Subcutaneous abdominal adipose tissue (tissue), 5 donors: ENCODE data around the gene FBH1.
"Not testable (repeated sequence)": the region's sequence is repeated elsewhere in the genome, so short reads cannot be mapped to it uniquely, and the experiment has no call there.

Source experiments
- H3K27ac ChIP-seq: one replicate; pipeline ENCODE4 v1.7.0; 2013; ENCODE audit warnings: low read depth, mild to moderate bottlenecking, inconsistent platforms, low read length, moderate library complexity
- H3K27me3 ChIP-seq, 5 donors: one replicate each; pipeline ENCODE4 v1.7.0; 2013; ENCODE audit warnings: low read length in 5 of 5, inconsistent platforms in 1 of 5; ENCODE audit not compliant: control insufficient read depth in 5 of 5, insufficient read depth in 4 of 5
- H3K36me3 ChIP-seq, 5 donors: one replicate each; pipeline ENCODE4 v1.7.0; 2013; ENCODE audit warnings: low read length in 5 of 5; ENCODE audit not compliant: control insufficient read depth in 5 of 5, insufficient read depth in 5 of 5
- H3K4me1 ChIP-seq, 5 donors: one replicate each; pipeline ENCODE4 v1.7.0; 2013; ENCODE audit warnings: low read length in 5 of 5, mild to moderate bottlenecking in 3 of 5, moderate library complexity in 1 of 5; ENCODE audit not compliant: control insufficient read depth in 5 of 5, insufficient read depth in 5 of 5
- H3K4me3 ChIP-seq, 5 donors: one replicate each; pipeline ENCODE4 v1.7.0; 2013; ENCODE audit warnings: low read length in 5 of 5, low read depth in 1 of 5
- H3K9ac ChIP-seq, 5 donors: one replicate each; pipeline ENCODE4 v1.7.0; 2013; ENCODE audit warnings: low read length in 5 of 5, mild to moderate bottlenecking in 4 of 5, moderate library complexity in 3 of 5
- H3K9me3 ChIP-seq, 5 donors: one replicate each; pipeline ENCODE4 v1.7.0; 2013; ENCODE audit warnings: low read length in 5 of 5; ENCODE audit not compliant: control insufficient read depth in 5 of 5
- donor health status: healthy.
- donor health status: healthy.
- donor health status: healthy.
- donor health status: healthy.
- donor health status: healthy.

The FBH1 gene

GRCh38 chr10:5900247-5900646, 10.2 kb downstream of the FBH1 start:
- Histone ChIP-seq H3K27ac (no peak overlapping the region), H3K4me1 (no peaks in the 10 kb centered on the region), H3K36me3 (peaks cover 0 to 19% (median 16%) of the 10 kb centered on the region in 5 donors), H3K9ac (no peak overlapping the region), H3K9me3 (peaks cover 0 to 7% (median 5%) of the 10 kb centered on the region in 5 donors), H3K4me3 (no peak overlapping the region), H3K27me3 (no peaks in the 10 kb centered on the region)

- Histone ChIP-seq H3K9me3 (peaks cover 0 to 7% (median 5%) of the 10 kb centered on the region in 5 donors), H3K36me3 (peaks cover under 1 to 15% (median 11%) of the 10 kb centered on the region in 5 donors), H3K4me3 (no peak overlapping the region), H3K27me3 (no peaks in the 10 kb centered on the region), H3K9ac (no peak overlapping the region), H3K4me1 (peaks cover 0 to 4% (median 0%) of the 10 kb centered on the region in 5 donors), H3K27ac (no peak overlapping the region)
Measured at GRCh38 chr10:5902511-5903274, 12.7 kb downstream of the FBH1 start.

- no peak overlapping the region for H3K9ac ChIP-seq
- no peak overlapping the region for H3K4me3 ChIP-seq
- H3K9me3 ChIP-seq = no peaks in the 10 kb centered on the region
- no peaks in the 10 kb centered on the region for H3K27me3 ChIP-seq
- H3K4me1 ChIP-seq = peaks cover 0 to 4% (median 0%) of the 10 kb centered on the region in 5 donors
- peaks cover 7 to 15% (median 11%) of the 10 kb centered on the region in 5 donors for H3K36me3 ChIP-seq
- no peak overlapping the region for H3K27ac ChIP-seq
Measured at GRCh38 chr10:5903563-5903962, 13.5 kb downstream of the FBH1 start.

GRCh38 chr10:5904227-5904626, 14.2 kb downstream of the FBH1 start:
- H3K9me3 ChIP-seq = no peaks in the 10 kb centered on the region
- H3K27me3 ChIP-seq = no peaks in the 10 kb centered on the region
- H3K36me3 ChIP-seq = peaks cover 8 to 20% (median 17%) of the 10 kb centered on the region in 5 donors
- H3K4me1 ChIP-seq = peaks cover 0 to 4% (median 0%) of the 10 kb centered on the region in 5 donors
- H3K4me3 ChIP-seq = no peak overlapping the region
- no peak overlapping the region for H3K27ac ChIP-seq
- H3K9ac ChIP-seq = no peak overlapping the region

- H3K36me3 ChIP-seq = peaks cover 13 to 36% (median 35%) of the 10 kb centered on the region in 5 donors
- H3K9me3 ChIP-seq = no peaks in the 10 kb centered on the region
- H3K27ac ChIP-seq = no peak overlapping the region
- peaks cover 0 to 4% (median 0%) of the 10 kb centered on the region in 5 donors for H3K4me1 ChIP-seq
- H3K27me3 ChIP-seq = no peaks in the 10 kb centered on the region
- no peak overlapping the region for H3K9ac ChIP-seq
- no peak overlapping the region for H3K4me3 ChIP-seq
Measured at GRCh38 chr10:5905854-5906507, 15.9 kb downstream of the FBH1 start.

GRCh38 chr10:5906651-5907050, 16.6 kb downstream of the FBH1 start:
- no peaks in the 10 kb centered on the region for H3K27me3 ChIP-seq
- peaks cover 13 to 43% (median 41%) of the 10 kb centered on the region in 5 donors for H3K36me3 ChIP-seq
- H3K9ac ChIP-seq = no peak overlapping the region
- peaks cover 0 to 4% (median 0%) of the 10 kb centered on the region in 5 donors for H3K4me1 ChIP-seq
- no peaks in the 10 kb centered on the region for H3K9me3 ChIP-seq
- H3K4me3 ChIP-seq = no peak overlapping the region
- H3K27ac ChIP-seq = no peak overlapping the region

GRCh38 chr10:5908676-5909075, 18.6 kb downstream of the FBH1 start:
- H3K4me3 ChIP-seq, H3K27me3 ChIP-seq, H3K9me3 ChIP-seq, H3K4me1 ChIP-seq, H3K27ac ChIP-seq, H3K9ac ChIP-seq: not testable (repeated sequence)
- H3K36me3 ChIP-seq = peaks cover 19 to 60% (median 57%) of the 10 kb centered on the region in 5 donors

- Histone ChIP-seq H3K4me1 (peaks cover 0 to 4% (median 0%) of the 10 kb centered on the region in 5 donors), H3K27ac (no peak overlapping the region), H3K9me3 (no peaks in the 10 kb centered on the region), H3K4me3 (no peak overlapping the region), H3K36me3 (peaks cover 22 to 78% (median 76%) of the 10 kb centered on the region in 5 donors), H3K9ac (no peak overlapping the region), H3K27me3 (no peaks in the 10 kb centered on the region)
Measured at GRCh38 chr10:5910323-5911100, 20.5 kb downstream of the FBH1 start.

GRCh38 chr10:5911670-5912069, 21.6 kb downstream of the FBH1 start:
- H3K27me3 ChIP-seq = no peaks in the 10 kb centered on the region
- H3K27ac ChIP-seq = no peak overlapping the region
- H3K9me3 ChIP-seq = no peaks in the 10 kb centered on the region
- no peak overlapping the region for H3K4me3 ChIP-seq
- H3K4me1 ChIP-seq = no peaks in the 10 kb centered on the region
- no peak overlapping the region for H3K9ac ChIP-seq
- H3K36me3 ChIP-seq = peaks cover 26 to 81% (median 78%) of the 10 kb centered on the region in 5 donors
